CD4-positive, alpha-beta T cell treated with Interleukin-21 for 1 hour (primary cell): ENCODE results near the gene PLPP4.

ENCODE experiments used
- DNase-seq: peaks from one replicate; pipeline ENCODE4 v3.0.0-alpha.2; 2020

The PLPP4 gene

DNA sequence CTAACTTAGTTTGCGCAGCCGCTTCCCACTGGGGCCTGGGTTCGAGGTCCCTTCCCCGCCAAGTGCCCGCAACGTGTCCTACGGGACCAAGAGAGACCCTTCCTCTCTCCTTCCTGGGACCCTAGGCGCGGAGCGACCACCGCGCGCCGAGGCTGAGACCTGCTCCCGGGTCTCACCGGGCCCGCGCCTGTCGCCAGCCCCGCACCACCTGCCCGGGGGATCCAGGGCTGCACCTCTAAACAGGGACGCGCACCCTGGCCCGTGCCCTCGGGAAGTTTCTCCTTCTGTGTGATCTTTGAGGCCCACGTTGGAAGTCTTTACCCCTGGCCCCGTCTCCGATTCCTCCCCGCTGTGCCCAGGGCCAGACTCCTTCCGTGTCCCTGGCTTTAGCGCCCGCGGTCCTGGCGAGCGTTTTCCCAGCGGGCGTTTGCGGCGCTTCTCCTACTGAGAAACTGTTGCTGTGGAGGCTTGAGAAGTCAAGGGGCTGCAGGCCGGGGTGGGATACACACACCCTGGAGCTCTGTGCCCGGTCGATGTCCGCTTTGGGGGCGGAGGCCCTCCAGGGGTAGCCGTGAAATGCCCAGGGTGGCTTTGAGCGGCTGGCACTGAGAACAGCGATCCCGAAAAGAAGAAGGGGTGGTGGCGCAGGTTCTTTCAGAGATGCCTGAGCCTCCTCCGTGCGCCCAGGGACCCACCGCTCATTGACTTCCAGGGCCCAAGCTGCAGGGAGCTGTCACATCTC lies 575 bp downstream of the PLPP4 start:
- DNase-seq: no peak

DNA sequence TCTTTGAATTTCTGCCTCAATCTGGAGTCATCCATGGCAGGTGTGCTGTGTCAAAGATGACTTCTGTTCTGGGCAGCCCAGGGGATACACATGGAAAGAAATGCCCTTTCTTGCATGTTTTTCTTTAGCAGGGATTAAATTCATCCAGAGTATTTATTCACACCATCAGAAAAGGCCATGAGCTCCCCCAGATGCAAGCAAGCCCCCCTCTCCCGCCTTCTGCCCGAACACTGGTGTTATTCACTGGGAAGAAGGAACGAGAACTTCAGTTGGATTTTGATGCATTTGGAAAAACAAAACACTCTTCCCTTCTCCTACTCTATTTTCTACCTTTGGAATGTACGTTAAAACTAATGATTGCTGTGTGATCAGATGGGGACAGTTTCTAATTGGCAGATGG lies 1.4 kb downstream of the PLPP4 start:
- DNase-seq: no peak

DNA sequence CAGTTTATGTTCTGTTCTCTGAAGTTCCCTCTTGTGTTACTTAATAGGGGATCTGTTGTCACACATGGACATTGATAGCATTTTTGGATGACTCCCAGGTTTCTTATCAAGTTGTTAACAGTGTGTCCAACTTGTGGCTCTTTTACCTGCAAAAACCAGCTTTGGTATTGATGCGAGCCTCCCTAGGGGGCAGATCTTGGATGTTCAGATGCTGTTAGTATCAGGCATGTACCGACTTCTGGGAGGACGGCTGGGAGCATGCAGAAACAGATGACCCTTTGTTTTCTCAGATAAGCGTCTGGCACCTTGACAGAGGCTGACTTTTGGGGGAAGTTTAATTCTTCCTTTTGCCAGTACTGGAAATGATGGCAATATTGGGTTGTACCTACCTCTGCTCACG lies 2.2 kb downstream of the PLPP4 start:
- DNase-seq: no peak

DNA sequence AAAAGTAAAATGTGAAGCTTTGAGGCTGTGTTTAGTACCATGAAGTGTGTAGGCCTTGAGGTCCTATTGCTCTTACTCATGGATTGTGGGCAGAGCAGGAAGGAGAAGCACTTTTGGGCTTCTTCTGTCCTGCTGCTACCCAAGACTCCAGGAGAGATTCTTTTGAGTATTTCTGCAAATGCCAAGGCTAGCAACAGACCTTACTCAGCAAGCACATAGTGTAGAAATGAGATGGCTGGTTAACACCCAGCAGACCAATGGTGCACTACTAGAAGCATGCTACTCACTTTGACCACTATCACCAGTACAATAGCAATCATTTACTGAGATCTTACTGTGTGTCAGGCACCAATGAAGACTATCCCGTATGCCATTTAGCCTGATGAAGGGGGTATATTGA lies 3.2 kb downstream of the PLPP4 start:
- DNase-seq: no peak

DNA sequence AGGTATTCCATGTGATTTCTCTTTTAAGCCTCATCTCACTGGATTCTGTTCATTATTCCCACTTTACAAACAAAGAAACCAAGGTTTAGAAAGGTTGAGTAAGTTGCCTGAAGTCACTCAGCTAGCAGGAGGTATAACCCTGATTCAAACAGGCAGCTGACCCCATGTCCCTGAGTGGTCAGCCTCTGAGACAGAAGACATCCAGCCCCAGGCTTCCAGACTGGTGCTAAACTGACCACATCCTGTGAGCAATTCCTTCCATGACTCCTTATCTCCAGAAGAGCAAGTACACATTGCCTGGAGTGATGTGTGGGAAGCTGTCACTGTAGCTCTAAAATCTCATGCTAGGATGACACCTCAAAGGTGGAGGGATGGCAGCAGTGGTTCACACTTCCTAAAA lies 3.7 kb downstream of the PLPP4 start:
- no peak for DNase-seq

DNA sequence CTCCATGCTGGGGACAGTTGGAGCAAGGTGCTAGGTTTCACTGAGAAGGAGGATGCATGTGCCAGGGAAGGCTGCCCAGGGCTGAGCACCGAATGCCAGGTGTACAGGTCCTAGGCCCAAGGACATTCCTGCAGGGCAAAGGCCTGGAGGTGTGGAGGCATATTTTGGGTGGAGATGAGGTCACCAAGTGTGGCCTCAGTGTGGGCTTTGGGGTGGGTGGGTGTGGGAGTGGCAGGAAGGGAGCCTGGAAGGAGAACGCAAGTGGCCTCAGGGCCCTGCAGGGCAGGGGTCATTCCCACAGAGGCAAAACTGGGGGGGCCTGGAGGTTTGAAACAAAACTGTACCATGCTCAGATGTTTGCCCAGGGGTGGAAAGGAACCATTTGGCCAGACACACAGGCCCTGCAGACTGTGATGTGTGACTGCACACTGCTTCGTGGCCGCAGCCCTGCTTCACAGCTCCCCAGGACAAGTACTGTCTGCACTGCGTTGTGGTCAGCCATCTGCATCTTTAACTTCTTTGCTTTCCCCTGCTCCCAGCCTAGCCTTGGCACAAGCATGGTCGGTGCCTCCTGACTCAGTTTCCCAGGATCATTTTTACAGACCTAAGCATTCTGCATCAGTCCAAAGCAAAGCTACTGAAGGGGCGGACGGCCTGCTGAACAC lies 5.1 kb downstream of the PLPP4 start:
- DNase-seq: no peak

DNA sequence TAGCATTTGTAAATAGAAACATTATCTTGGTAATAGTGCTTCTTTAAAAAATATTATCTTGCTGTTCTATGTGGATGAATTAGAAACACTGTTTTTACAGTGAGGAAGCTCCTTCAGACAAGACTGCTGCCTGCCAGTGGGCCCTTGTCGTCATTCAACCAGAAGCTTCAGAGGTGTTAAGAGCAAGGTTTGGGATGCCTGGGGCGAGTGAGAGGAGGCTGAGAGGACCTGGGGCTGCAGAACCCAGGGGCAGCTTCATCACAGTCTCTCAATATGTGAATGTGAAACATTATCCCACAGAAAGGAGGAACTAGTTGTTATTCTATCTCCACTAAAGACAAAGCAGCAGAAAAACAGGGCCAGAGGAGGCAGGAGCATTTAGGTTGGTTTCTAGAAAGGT lies 8.1 kb downstream of the PLPP4 start:
- DNase-seq: no peak

DNA sequence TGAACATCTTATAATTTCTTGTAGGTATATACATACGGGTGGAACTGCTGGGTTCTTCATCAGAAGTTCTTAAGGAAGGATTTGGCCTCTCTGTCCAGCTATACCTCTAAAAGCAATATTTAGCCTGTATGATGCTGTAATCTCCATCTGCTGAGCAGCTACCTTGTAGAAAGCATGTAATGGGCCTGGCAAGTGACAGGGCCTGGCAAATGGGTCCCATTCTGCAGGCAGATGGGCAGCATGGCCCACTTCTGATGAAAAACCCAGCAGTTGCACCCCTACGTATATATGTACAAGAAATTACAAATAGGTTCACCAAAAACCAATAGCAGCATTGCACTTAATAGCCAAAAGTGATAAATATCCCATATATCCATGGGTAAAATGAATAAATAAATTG lies 9.0 kb downstream of the PLPP4 start:
- no peak for DNase-seq

DNA sequence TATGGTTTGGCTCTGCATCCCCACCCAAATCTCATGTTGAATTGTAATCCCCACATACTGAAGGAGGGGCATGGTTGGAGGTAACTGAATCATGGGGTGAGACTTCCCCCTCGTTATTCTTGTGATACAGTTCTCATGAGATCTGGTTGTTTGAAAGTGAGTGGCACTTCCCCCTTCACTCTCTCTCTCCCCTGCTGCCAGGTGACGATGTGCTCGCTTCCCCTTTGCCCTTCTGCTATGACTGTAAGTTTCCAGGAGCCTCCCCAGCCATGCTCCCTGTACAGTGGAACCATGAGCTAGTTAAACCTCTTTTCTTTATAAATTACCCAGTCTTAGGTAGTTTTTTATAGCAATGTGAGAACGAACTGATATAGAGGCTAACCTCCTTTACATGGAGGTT lies 16.6 kb downstream of the PLPP4 start:
- no peak for DNase-seq

DNA sequence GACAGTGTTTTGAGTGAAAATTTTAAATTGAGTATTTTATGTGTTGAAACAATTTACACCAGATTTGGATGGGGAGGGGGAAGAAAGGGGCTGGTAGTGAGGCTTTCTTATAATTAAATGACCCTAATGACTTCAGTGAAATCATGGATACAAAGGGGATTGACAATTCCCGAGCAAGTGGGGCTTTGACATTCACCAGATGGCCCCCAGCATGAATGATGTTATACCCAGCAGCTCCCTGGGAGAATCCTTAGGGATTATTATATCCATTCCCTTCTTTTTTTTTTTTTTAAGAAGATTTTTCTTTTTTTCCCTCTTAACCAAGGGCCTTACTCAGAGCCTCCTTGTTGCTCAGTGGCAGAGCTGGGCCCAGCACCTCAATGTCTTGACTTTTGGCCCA lies 17.9 kb downstream of the PLPP4 start:
- DNase-seq: no peak

DNA sequence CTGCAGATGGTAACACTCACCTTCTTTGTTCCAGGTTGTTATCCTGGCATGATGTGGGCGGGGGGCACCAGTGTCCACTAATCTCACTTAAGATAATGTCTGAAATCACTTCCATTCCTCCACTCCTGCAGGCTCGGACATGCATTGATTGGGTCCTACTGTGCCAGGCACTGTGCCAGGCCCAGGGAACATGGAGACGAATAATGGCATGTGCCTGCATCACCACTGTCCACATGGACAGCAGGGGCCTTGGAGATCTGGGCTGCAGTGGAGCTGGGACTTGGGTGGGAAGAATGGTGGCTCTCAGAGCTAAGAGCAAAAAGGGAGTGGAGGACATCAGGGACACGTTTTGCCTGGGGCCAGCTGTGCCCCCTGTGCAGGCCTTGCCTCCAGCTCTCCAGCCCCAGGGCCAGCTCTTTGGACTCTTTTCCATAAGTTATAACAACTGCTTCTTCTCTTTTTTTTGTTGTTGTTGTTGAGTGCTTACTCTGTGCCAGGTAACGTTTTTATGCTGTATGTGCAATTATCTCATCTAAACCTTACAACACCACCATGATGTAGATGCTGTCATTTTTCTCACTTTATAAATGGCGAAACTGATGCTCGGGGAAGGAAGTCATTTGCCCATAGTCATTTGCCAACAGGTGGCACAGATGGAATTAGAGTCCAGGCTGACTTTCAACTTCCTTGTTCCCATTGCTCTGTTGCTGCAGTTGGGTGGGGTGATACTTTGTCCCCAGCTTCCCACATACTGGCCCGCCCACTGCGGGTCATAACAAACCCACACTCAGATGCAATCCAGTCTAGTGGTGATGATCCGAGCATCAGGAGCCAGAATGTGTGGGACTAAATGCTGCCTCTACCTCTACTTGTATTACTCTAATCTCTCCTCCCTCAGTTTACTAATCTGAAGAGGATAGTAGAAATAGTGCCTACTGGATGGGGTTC lies 19.1 kb downstream of the PLPP4 start:
- no peak for DNase-seq

DNA sequence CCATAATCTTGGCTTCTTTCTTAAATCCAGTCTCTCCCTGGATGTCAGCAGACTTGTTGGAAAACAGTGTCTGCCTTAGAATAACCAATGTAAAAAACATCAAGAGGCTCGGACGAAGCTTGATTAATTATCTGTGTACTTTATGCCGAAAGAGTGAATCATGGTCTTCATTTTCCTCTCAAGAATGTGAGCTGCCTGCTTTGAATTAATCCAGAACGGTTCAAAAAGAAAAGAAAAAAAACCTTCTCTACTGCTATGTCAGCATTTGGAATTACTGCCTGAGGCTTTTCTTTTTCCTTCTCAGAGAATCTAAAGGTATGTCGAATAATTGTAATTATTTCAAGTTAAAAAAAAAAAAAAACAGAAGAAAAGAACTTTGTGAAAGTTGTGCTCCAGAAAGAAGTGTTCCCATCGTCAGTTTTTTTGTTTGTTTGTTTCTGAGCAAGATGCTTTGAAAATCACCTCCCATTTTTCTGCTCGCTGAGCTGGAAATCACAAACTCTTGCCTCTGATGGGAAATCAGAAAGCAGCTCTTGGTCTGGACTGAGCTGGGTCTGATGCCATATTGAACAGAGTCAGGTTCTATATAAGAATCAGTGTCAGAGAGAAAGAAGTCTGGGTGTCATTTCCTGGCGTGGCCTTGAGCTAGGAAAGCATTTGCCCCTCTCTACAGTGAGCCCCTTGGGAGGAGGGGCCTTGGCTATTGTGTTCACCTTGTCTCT lies 20.2 kb downstream of the PLPP4 start:
- DNase-seq: no peak

DNA sequence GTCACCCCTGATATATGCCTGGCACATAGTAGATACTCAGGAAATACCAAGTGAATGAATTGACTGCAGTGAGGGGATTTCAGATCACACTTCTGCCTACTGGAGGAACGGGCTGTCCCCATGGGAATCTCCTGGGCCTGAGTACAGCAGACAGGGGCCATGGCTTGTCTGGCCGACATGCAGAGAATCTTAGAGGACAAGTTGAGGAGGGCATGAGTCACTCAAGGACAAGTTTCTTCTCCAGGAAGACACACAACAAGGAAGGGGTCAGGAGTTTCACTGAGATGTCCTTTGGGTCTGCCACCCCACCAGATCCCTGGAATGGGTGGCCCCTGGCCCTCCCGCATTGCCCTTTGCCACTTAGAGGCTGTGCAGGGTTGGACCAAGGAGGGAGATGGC lies 20.7 kb downstream of the PLPP4 start:
- DNase-seq: no peak

DNA sequence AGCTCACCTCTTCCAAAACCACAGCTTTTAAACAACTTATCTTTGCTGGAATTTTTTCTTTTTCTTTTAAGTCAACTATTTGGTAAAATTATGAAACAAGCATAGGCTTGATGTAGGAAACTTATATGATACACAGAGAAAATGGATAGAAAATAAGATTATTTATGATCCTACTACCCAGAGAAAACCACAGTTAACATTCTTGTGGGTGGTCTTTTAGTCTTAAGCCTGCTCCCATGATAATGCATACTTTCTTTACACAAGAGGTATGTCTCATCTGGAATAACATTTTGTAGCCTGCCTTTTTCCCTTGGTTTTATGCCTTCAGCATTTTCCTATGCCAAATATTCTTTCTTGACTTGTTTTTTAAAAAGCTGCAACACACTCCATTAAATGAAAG lies 21.4 kb downstream of the PLPP4 start:
- no peak for DNase-seq

DNA sequence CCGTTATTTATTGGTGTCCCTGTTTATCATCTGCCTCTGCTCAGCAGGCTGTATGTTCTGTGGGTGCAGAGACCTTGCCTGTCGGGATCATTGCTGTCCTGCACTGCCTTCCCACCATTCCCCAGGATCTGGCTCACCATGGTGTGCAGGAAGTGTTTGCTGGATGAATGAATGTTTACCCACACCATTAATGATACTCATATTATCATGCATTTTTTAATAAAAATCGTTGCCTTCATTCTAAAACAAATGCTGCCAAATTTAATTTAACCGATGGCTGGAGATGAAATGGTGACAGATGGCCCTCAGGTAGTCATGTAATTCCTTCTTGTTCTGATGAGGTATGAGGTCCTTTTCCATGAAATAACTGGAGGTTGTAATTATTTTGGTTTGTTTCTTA lies 22.5 kb downstream of the PLPP4 start:
- DNase-seq: no peak

DNA sequence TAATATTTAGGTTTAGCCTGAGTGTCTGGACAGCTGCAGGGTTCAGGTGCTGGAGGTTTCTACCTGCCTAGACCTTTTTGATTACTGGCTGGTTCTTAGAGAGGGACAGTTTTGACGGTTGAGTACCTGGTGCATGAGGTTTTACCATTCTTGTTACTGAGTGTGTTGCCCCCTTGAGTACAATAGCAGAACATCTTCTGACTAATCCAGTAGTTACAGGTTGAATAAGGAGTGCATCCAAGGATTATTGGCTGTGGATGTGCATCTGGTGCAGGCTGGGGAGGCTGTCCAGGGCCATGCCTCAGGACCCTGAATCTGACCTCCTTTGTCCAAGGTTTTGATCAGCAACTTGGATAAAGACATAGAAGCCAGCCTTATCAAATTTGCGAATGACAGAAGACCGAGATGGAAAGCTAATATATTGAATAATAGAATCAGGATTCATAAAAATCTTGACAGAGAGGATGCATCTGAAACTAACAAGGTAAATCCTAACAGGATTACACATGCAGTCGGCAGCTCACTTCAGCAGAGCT lies 23.1 kb downstream of the PLPP4 start:
- no peak for DNase-seq

DNA sequence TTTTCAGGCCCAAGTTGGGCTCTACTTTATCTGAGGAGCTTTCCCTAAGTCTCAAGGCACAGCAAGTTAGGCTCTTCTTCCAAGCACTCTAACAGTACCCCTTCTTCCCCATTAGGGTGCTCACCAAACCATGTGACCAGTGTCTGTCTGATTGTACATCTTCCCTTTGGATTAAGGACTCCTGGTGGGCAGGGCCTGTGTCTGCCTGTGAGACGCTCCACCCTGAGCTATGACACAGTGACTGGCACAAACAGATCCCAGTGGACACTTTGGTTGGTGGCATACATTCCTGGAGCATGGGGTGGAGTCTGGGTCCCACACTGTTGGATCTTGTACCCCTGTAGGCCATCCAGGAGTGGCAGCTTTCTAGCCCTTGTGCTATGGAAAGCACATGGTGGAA lies 23.8 kb downstream of the PLPP4 start:
- no peak for DNase-seq

DNA sequence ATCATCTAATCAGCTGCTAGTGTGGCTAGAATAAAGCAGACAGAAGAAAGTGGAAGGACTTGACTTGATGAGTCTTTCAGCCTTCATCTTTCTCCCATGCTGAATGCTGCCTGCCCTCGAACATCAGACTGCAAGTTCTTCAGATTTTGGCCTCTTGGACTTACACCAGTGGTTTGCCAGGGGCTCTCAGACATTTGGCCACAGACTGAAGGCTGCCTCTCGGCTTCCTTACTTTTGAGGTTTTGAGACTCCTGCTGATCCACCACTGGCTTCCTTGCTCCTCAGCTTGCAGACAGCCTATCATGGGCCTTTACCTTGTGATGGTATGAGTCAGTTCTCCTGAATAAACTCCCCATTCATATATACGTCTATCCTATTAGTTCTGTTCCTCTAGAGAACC lies 26.0 kb downstream of the PLPP4 start:
- no peak for DNase-seq

DNA sequence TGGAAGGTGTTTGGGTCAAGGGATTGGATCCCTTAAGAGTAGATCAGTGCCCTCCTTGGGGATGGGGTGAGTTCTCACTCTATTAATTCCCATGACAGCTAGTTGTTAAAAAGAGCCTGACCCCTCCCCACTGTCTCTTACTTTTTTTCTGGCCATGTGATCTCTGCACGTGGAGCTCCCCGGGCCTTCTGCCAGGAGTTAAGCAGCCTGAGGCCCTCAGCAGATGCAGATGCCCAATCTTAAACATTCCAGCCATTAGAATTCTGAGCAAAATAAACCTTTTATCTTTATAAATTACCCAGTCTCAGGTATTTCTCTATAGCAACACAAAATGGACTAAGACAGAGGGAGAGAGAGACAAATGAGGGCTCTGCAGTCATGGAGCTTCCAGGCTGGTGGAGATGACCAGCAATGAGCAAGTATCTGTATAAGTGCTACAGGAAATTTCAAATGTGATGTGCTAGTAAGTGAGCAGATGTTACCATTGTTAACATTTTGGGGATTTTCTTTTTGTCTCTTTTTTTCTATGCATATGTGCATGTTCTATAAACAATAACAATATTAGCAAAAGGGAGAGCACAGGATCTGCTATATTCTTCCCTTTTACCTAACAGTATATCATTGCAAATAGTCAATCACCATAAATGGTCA lies 26.7 kb downstream of the PLPP4 start:
- DNase-seq: no peak

DNA sequence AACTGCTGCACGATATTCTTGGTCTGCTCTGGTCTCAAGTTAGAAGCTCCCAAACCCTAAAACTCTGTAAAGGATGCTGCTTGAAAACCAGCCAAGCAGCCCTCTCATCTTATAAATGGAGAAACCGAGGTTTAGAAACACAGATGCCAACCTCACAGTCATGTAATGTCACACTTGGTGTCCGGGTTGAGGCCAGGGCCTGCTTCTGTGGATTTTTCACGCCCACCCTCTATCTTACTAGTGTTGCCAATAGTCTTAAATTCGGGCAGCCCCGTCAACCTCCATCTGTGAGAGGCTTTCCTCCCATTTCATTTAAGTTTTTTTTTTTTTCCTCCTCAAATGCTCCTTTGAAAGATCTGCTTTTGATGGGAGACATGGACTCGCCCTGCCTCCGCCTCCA lies 28.9 kb downstream of the PLPP4 start:
- no peak for DNase-seq

DNA sequence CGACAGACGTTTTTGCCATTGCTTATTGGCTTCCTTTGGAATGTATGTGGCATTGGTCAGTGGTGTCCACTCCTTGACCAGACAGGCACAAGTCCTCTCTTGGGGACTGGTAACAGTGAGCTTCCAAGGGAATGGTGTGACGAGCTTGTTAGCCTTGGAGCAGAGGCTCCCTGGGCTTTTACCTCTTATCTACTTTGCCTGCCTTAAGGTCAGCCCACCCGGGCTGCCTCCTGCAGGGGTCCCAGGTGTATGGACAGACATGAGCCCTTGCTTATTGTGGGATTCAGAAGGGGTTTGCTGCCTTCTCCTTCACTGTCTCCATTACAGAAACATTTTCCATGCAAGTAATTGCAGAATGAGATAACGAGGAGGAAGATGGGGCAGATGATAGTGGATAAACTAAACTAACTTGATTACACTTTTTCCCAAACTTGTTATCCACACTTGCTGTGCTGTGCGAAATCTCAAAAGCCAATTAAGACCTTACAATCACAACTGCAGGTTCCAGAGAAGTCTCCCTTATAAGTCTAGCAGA lies 29.7 kb downstream of the PLPP4 start:
- DNase-seq: no peak

DNA sequence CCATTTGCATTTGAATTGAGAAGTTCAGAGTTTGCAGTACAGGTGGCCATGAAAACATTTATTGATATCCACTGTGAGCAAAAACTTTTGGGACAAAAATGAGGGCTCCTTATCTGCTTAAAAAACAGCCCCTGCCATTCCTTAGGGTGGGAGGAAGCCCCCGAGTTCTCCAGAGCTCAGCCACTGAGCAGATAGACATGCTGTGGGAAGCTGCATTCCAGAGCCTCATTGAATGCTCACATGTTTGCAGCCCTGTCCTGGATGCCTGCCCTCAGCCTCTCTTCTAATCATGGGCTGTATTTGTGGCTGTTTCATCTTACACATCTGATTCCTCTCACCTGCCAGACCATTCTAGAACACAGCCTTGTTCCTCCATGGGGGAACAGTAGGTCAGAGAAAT lies 33.3 kb downstream of the PLPP4 start:
- DNase-seq: no peak
